GM18505 (cell line): ENCODE data around the gene F7.
A peak's percentile ranks its signal among the peaks of the same experiment; 100 is the strongest.
"Not testable (repeated sequence)": the region's sequence is repeated elsewhere in the genome, so short reads cannot be mapped to it uniquely, and the experiment has no call there.

Experiments
- ATAC-seq: cut with Tn5 transposase; IDR thresholded peaks from one replicate; pipeline ENCODE4 v1.9.1; 2021; ENCODE audit not compliant: unreplicated experiment
- POLR2A ChIP-seq: IDR thresholded peaks from 4 replicates; pipeline ENCODE4 v1.6.1; 2011; ENCODE audit warnings: borderline replicate concordance; ENCODE audit not compliant: insufficient read depth, insufficient read length; ENCODE audit errors: extremely low read depth

The F7 gene

DNA sequence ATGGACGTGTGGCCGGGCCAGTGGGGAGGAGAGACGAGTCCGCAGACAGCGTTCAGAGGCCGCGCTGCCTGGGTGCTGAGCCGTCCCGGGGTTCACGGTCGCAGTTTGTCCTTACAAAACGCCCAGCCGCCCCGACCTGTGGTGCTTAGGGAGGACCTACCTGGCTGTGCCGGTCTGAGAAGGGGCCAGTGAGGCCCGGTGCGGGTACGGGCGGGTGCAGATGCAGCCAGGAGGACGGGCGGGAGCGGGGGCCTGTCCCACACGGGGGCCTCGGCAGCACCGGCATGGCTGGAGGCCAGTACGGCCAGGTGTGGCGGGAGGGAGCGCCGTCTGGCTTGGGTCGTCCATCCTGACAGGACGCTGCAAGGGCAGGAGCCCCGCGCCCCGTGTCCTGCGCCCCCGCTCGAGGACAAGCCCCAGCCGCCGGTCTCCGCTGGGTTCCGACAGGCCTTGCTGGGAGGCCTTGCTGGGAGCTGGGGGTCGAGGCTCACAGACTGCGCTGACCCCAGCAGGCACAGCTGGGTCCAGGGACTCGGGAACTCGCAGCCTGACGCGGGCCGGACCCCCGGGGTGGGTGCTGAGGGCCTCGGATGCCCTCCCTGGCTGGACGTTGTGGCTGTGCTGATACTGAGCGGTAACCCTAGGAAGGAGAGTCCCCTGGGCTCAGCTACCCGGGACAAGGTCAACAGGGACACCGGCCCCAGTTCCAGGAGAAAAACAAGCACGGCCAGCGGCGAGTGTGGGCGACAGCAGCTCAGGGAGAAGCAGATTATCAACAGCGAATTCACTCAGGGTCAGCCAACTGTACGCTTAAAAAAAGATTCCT is 47.6 kb downstream of the F7 start:
- peak; percentile 16 for ATAC-seq
- no peak for TF ChIP-seq POLR2A

DNA sequence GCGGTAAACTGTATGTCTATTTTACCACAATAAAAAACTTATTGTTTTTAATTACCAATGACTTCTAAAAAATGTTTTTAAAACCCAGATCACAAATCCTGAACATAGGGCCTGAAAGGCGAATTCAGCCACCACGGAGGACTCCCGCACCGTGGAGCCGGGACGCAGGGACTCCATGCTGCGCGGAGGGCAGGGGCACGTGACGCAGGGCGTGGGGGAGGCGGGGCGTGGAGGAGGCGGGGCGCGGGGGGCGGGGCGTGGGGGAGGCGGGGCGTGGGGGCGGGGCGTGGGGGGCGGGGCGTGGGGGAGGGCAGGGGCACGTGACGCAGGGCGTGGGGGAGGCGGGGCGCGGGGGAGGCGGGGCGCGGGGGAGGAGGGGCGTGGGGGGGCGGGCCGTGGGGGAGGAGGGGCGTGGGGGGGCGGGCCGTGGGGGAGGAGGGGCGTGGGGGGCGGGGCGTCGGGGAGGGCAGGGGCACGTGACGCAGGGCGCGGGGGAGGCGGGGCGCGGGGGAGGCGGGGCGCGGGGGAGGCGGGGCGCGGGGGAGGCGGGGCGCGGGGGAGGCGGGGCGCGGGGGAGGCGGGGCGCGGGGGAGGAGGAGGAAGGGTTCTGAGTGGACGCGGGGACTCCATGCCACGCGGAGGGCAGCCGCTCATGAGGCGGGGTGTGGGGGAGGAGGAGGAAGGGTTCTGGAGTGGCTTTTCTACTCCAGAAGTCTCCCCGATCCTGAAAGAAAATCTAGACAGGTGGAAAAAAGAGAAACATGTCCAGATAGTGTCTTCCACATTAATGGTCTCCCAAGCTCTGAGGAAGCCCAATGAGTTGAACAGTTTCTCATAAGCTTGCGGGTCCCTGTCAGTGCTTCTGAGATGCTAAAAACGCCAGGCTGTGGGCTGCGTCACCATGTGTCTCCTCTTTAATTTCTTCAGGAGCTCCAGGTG is 48.5 kb downstream of the F7 start:
- TF ChIP-seq POLR2A, result peak; percentile 46
- ATAC-seq, result peak; percentile 55

DNA sequence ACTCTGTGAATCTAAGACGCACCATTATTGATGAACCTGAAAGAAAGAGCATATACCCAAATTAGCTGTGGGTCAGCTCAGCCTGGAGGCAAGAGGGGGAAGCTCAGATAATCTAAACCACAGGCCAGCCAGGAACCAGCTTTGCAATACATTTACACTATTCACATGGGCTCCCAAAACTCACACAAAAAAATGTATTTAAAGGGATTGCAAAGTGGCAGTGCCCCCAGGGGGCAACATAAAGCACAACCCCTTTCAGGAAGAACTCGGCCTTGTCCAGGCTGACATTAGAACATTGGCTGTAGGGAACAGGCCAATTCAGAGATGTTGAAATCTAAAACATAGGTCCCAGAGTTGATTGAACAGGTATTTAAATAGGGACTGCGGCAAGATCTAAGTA is 49.6 kb downstream of the F7 start:
- no peak for TF ChIP-seq POLR2A
- no peak for ATAC-seq

DNA sequence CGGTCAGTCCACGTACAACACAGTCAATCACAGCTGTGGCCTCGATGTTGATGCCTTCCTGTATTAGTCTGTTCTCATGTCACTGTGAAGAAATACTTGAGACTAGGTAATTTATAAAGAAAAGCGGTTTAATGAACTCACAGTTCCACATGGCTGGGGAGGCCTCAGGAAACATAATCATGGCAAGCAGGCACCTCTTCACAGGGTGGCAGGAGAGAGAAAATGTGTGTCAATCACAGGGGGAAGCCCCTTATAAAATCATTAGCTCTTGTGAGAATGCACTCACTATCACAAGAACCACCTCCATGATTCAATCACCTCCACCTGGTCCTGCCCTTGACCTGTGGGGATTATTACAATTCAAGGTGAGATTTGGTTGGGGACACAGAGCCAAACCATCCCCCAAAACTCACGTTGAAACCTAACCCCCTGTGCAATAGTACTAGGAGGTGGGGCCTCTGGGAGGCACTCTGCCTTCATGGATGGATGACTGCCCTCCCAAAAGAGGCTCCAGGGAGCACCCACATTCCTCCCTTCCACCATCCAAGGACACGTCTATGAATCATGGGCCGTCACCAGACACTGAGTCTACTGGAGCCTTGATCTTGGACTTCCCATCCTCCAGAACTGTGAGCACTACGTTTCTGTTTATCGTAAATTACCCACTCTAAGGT is 50.5 kb downstream of the F7 start:
- TF ChIP-seq POLR2A, result no peak
- no peak for ATAC-seq

DNA sequence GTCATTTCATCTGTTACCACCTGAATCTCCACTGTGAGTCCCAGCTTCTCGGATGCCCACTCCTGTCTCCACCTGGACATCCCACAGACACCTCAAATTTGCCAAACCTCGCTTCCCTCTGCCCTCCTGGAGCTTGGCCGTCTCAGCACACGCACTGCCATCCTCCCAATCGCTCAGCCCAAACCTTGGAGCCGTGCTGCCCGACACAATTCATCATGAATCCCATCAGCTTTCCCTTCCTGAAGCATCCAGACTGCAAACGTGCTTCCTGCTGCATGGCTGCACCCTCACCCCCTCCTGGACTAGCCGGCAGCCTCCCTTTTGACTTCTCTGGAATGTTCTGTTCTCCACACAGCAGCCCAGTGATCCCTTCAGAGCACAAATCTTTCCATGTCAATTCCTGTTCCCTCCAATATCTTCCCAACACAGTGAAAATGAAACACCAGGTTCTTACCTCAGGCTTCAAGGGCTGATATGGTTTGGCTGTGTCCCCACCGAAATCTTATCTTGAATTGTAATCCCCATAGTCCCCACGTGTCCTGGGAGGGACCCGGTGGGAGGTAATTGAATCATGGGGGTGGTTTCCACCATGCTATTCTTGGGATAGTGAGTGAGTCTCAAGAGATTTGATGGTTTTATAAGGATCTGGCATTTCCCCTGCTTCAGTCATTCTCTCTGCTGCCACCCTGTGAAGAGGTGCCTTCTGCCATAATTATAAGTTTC is 51.8 kb downstream of the F7 start:
- ATAC-seq, result no peak
- TF ChIP-seq POLR2A, result no peak

DNA sequence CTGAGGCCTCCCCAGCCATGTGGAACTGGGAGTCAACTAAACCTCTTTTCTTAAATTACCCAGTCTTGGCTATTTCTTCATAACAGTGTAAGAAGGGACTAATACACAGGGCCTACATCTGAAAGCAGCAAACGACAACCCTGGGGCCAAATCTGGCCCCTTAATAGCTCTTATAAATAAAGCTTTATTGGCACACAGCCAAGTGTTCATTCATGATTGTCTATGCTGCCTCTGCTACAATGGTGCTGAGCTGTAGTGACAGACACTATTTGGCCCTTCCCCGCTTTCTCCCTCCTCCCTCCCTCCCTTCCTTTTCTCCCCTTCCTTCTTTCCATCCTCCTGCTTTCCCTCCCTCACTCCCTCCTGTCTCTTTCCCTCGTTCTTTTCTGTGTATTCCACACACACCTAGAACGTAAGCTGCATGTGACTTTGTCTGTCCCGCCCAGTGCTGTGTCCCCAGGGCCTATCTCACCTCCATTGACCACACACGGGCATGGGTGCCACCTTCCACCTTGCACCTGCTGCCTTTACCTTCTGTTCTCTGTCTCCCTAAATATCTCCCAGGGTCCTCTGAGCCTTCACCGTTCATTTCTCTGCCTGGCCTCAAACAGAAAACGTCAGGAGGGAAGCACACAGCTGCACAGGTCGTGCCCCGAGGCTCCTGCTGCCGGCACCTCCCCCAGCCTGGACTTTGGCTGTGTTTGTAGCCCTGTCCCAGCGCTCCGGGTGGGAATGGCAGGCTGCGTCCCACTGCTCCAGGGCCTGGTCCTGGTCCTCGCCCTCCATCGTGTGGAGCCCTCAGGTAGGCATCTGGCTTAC is 52.5 kb downstream of the F7 start, which contains the start of gene PROZ:
Gene PROZ (plus strand): TSS at position 720 of the 819 bp plus-strand sequence. CDS start 13 bp downstream, at position 733.
- no peak for TF ChIP-seq POLR2A
- ATAC-seq, result no peak

DNA sequence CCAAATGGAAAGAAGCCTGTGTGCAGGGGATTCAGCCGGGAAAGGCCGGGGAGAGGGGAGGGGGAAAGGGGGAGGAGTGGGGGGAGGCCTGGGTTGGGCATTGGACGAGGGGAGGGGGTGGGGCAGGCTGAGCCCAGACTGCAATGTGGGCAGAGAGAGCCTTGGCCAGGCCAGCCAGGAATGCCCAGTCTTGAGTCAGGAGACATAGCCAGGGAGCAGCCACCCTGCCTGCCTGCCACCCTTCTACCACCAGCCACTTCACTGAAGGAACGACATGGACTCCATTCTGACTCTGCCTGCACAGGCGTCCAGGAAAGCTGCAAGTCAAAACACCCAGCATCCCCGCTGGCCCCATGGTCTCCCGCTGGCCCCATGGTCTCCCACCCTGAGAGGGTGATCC is 53.4 kb downstream of the F7 start:
- TF ChIP-seq POLR2A, result no peak
- ATAC-seq, result no peak

DNA sequence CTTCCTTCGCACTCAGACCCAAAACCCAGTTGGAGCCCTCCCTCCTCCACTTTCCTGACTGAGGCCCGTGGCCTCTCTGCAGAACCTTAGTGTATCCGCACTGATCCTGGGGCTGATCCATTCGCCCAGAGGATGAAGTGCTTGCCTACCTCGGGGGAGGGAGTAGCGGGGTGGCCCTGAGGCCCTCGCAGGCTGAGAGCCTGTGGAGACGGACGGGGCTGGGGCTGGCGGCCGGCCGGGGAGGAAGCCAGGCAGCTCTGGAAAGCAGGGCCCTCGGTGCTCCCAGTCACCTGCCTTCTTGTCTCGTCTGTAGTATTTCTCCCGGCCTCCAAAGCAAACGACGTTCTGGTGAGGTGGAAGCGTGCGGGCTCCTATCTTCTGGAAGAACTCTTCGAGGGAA is 54.1 kb downstream of the F7 start:
- TF ChIP-seq POLR2A, result no peak
- ATAC-seq, result no peak

DNA sequence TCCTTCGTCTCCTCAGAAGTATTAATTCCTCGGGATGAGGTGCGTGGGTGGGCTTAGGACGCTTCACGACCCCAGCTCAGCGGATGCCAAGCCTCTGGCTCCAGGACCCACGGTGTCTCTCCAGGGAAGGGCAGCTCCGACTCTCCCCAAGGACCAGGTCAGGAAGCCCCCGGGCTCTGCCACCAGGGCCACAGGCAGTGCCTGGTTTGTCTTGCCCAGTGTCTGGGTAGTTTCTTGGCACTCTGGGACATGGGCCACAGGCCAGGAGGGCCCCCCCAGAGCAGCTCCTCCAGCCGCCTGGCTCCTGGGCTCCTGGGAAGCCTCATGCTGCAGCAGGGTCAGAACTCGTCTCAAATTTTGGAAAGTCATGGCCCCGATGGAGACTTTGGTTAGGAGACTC is 55.4 kb downstream of the F7 start:
- TF ChIP-seq POLR2A, result no peak
- ATAC-seq, result no peak

DNA sequence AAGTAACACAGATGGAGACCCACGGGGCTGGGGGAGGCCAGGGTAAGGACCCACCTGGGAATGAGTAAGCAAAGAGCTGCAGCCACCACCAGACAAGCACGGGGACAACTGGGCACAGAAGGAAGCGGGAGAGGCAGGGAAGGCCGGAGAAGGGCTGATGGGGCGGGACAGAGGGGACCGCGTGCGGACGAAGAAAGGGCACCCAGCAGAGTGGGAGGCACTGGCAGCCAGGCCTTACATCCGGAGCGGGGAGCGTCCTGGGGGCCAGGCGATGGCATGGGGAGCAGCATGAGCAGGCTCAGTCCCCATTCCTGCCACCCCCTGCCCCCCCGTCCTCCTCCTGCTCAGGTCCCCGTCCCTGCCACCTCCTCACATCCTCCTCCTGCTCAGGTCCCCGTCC is 55.8 kb downstream of the F7 start:
- TF ChIP-seq POLR2A, result no peak
- ATAC-seq, result no peak

DNA sequence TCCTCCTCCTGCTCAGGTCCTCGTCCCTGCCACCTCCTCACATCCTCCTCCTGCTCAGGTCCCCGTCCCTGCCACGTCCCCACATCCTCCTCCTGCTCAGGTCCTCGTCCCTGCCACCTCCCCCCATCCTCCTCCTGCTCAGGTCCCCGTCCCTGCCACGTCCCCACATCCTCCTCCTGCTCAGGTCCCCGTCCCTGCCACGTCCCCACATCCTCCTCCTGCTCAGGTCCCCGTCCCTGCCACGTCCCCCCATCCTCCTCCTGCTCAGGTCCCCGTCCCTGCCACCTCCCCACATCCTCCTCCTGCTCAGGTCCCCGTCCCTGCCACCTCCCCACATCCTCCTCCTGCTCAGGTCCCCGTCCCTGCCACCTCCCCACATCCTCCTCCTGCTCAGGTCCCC is 56.4 kb downstream of the F7 start:
- not testable (repeated sequence) for ATAC-seq
